Mesendoderm (in vitro differentiated cells): ENCODE results near the gene MRPL51.

Source experiments
- DNase-seq: peaks from one replicate; pipeline ENCODE4 v3.0.0; 2013
- H2AK5ac ChIP-seq: 2 replicates; pipeline ENCODE4 v1.6.1; 2013; ENCODE audit warnings: low read length, inconsistent platforms
- H2BK120ac ChIP-seq: 2 replicates; pipeline ENCODE4 v1.6.1; 2013; ENCODE audit warnings: low read depth, mild to moderate bottlenecking, low read length, moderate library complexity, mixed read lengths
- H2BK15ac ChIP-seq: replicated peaks from 2 replicates; pipeline ENCODE4 v1.6.1; 2013; ENCODE audit warnings: low read depth, mild to moderate bottlenecking, moderate library complexity
- H2BK5ac ChIP-seq: 2 replicates; pipeline ENCODE4 v1.6.1; 2013; ENCODE audit warnings: low read length, inconsistent platforms
- H3K18ac ChIP-seq: 2 replicates; pipeline ENCODE4 v1.6.1; 2013; ENCODE audit warnings: mild to moderate bottlenecking, low read length, mixed read lengths
- H3K23ac ChIP-seq: one replicate; pipeline ENCODE4 v1.6.1; 2013; ENCODE audit warnings: low read length
- H3K27ac ChIP-seq: 2 replicates; pipeline ENCODE4 v1.5.1; 2013; ENCODE audit warnings: low read depth, mild to moderate bottlenecking, inconsistent platforms, low read length, moderate library complexity
- H3K27me3 ChIP-seq: 2 replicates; pipeline ENCODE4 v1.6.1; 2013; ENCODE audit warnings: low read length, control low read depth, mild to moderate bottlenecking, inconsistent platforms; ENCODE audit not compliant: insufficient read depth, poor library complexity
- H3K36me3 ChIP-seq: 2 replicates; pipeline ENCODE4 v1.6.1; 2013; ENCODE audit warnings: low read length, inconsistent platforms; ENCODE audit not compliant: control insufficient read depth, insufficient read depth
- H3K4ac ChIP-seq: one replicate; pipeline ENCODE4 v1.6.1; 2013; ENCODE audit warnings: low read depth, mild to moderate bottlenecking, low read length, moderate library complexity
- H3K4me1 ChIP-seq: 2 replicates; pipeline ENCODE4 v1.6.1; 2013; ENCODE audit warnings: low read depth, low read length, inconsistent platforms; ENCODE audit not compliant: control insufficient read depth
- H3K4me2 ChIP-seq: 2 replicates; pipeline ENCODE4 v1.6.1; 2013; ENCODE audit warnings: low read length
- H3K4me3 ChIP-seq: 2 replicates; pipeline ENCODE4 v1.5.1; 2013; ENCODE audit warnings: mild to moderate bottlenecking, low read length
- H3K56ac ChIP-seq: one replicate; pipeline ENCODE4 v1.6.1; 2013; ENCODE audit warnings: low read length
- H3K79me1 ChIP-seq: 2 replicates; pipeline ENCODE4 v1.6.1; 2013; ENCODE audit warnings: low read length, inconsistent platforms
- H3K79me2 ChIP-seq: 2 replicates; pipeline ENCODE4 v1.6.1; 2013; ENCODE audit warnings: mild to moderate bottlenecking, low read length; ENCODE audit not compliant: control insufficient read depth, insufficient read depth
- H3K9ac ChIP-seq: 2 replicates; pipeline ENCODE4 v1.6.1; 2013; ENCODE audit warnings: low read length, inconsistent platforms
- H4K5ac ChIP-seq: one replicate; pipeline ENCODE4 v1.6.1; 2013; ENCODE audit warnings: low read length
- H4K8ac ChIP-seq: one replicate; pipeline ENCODE4 v1.6.1; 2013; ENCODE audit warnings: low read depth, mild to moderate bottlenecking, control low read depth, low read length, moderate library complexity
- WGBS: extraction: QIAGEN DNeasy Blood & Tissue Kit; methylation state at CpG from one replicate; pipeline ENCODE4 v1.1.7; 2013; ENCODE audit warnings: low lambda C conversion rate, missing lambda C conversion rate; ENCODE audit not compliant: insufficient coverage; ENCODE audit errors: extremely low coverage; 5-methylcytosine and 5-hydroxymethylcytosine counted together

Gene MRPL51

DNA sequence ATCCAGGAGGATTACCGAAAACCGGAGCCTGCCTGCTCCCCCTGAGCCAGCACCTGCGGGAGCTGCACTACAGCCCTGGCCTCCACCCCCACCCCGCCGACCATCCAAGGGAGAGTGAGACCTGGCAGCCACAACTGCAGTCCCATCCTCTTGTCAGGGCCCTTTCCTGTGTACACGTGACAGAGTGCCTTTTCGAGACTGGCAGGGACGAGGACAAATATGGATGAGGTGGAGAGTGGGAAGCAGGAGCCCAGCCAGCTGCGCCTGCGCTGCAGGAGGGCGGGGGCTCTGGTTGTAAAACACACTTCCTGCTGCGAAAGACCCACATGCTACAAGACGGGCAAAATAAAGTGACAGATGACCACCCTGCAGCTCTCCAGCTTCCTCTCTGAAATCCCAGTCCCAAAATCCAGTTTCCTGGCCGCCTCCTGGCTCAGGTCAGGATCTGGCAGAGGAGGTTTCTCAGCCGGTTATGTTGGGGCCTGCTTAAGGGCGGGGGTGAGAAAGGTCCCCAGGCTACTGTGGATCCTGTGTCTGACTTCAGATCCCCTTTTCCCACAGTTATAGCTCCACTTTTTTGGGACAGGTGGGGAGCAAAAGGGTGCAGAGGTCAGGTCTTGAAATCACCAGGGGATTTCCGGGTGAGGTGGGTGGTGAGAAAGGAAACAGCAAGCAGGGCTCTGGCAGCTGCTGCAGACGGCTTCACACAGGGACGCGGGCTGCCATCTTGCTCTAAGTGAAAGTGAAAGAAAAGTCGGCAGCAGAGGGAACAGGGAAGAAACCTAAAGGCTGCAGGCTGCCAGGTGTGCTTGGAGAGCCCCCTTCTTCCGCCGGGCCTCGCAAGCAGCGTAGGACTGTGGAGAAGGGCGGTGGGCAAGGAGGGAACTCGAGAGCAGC is 41.5 kb downstream of the MRPL51 start, which contains the start of gene TAPBPL:
TSS of gene TAPBPL (plus strand) at position 695 of the 897 bp plus-strand sequence. CDS start 207 bp downstream, outside the sequence.
- H3K23ac ChIP-seq = peak within 1 kb of the TSS; percentile 80

GRCh38 chr12:6450869-6451347 is 42.2 kb downstream of the MRPL51 start:
- Histone ChIP-seq H2BK15ac (no peak overlapping the region), H4K5ac (no peak overlapping the region), H3K79me2 (no peaks in the 10 kb centered on the region), H3K4me3 (no peak overlapping the region), H4K8ac (no peak overlapping the region), H3K18ac (peak overlapping the region; percentile 34), H3K56ac (peak overlapping the region; percentile 83), H3K23ac (peak overlapping the region; percentile 80), H2BK120ac (no peak overlapping the region), H3K4ac (no peak overlapping the region), H3K27me3 (no peaks in the 10 kb centered on the region), H2BK5ac (peak overlapping the region; percentile 64), H3K9ac (peak overlapping the region; percentile 44), H3K36me3 (no peaks in the 10 kb centered on the region), H3K79me1 (no peaks in the 10 kb centered on the region), H3K4me2 (peak overlapping the region; percentile 30), H2AK5ac (peak overlapping the region; percentile 43), H3K27ac (peak overlapping the region; percentile 68), H3K4me1 (peaks cover 22% of the 10 kb centered on the region)
- no CpG with 5 or more reads among the region's 11 CpGs for WGBS
- DNase-seq = no peak

More for the DNA sequence above, 41.5 kb downstream of the MRPL51 start, which contains the start of gene TAPBPL:
- Histone ChIP-seq H3K27ac (peak within 1 kb of the TSS; percentile 68), H3K79me1 (no peaks in the 10 kb centered on the region), H2BK5ac (peak within 1 kb of the TSS; percentile 64), H3K4me2 (peak within 1 kb of the TSS; percentile 30), H2BK120ac (no peak within 1 kb of the TSS), H3K79me2 (no peaks in the 10 kb centered on the region), H4K8ac (peak within 1 kb of the TSS; percentile 89), H3K36me3 (no peaks in the 10 kb centered on the region), H3K27me3 (no peaks in the 10 kb centered on the region), H2AK5ac (peak within 1 kb of the TSS; percentile 43), H3K4ac (peak within 1 kb of the TSS; percentile 21), H2BK15ac (no peak within 1 kb of the TSS), H3K4me3 (no peak within 1 kb of the TSS), H3K56ac (peak within 1 kb of the TSS; percentile 83), H4K5ac (no peak within 1 kb of the TSS), H3K18ac (peak within 1 kb of the TSS; percentile 34), H3K9ac (peak within 1 kb of the TSS; percentile 44), H3K4me1 (peaks cover 22% of the 10 kb centered on the region)
- peak; percentile 74 for DNase-seq
- no CpG with 5 or more reads among the region's 27 CpGs for whole genome bisulfite sequencing

DNA sequence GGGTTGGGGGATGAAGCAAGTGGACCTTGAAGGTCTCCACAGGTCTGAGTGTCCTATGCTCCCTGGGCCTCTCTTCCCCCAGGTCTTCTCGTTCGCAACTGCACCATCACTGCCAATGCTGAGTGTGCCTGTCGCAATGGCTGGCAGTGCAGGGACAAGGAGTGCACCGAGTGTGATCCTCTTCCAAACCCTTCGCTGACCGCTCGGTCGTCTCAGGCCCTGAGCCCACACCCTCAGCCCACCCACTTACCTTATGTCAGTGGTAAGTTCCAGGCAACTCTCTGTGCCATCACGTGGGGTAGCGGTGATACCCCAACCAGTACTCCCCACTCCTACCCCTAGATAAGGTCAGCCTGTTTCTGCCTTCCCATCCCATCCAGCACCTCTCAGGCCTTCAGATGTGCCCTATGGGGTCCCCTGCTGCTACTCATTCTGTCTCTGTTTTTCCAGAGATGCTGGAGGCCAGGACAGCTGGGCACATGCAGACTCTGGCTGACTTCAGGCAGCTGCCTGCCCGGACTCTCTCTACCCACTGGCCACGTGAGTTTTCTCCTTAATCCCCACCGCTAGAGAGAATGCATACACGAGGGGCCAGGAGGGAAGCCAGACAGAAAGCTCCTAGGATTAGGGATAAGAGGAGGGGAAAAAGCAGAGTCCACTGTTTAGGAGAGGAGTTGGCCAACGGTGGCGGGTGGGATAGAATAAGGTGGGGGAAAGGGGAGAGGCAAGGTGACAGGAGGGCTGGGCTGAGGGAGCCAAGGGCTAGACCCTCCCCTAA is 42.8 kb downstream of the MRPL51 start:
- no peak overlapping the region for H2BK120ac ChIP-seq
- H4K8ac ChIP-seq = no peak overlapping the region
- no peak overlapping the region for H3K23ac ChIP-seq
- H2BK15ac ChIP-seq = no peak overlapping the region
- no CpG with 5 or more reads among the region's 16 CpGs for WGBS
- no peak overlapping the region for H2BK5ac ChIP-seq
- no peaks in the 10 kb centered on the region for H3K79me2 ChIP-seq
- peaks cover 22% of the 10 kb centered on the region for H3K4me1 ChIP-seq
- no peak overlapping the region for H4K5ac ChIP-seq
- H3K4me3 ChIP-seq = no peak overlapping the region
- H3K18ac ChIP-seq = no peak overlapping the region
- H3K27ac ChIP-seq = peak overlapping the region; percentile 68
- peak overlapping the region; percentile 83 for H3K56ac ChIP-seq
- no peaks in the 10 kb centered on the region for H3K36me3 ChIP-seq
- DNase-seq = no peak
- H3K9ac ChIP-seq = peak overlapping the region; percentile 24
- H3K27me3 ChIP-seq = no peaks in the 10 kb centered on the region
- H3K4me2 ChIP-seq = no peak overlapping the region
- H3K79me1 ChIP-seq = no peaks in the 10 kb centered on the region
- H2AK5ac ChIP-seq = peak overlapping the region; percentile 43
- H3K4ac ChIP-seq = no peak overlapping the region

GRCh38 chr12:6444704-6445688 is 48.1 kb downstream of the MRPL51 start, which contains the start of gene CD27:
CD27 (plus strand) TSS chr12:6444955; CDS start chr12:6445096, 141 bp downstream.
- Histone ChIP-seq H3K27me3 (no peaks in the 10 kb centered on the region), H3K36me3 (no peaks in the 10 kb centered on the region), H3K79me1 (no peaks in the 10 kb centered on the region), H3K27ac (no peak within 1 kb of the TSS), H3K4me1 (peaks cover under 1% of the 10 kb centered on the region), H2AK5ac (no peak within 1 kb of the TSS), H3K4me3 (no peak within 1 kb of the TSS), H3K18ac (no peak within 1 kb of the TSS), H3K56ac (no peak within 1 kb of the TSS), H3K4me2 (no peak within 1 kb of the TSS), H4K8ac (no peak within 1 kb of the TSS), H4K5ac (no peak within 1 kb of the TSS), H2BK5ac (no peak within 1 kb of the TSS), H2BK15ac (no peak within 1 kb of the TSS), H3K23ac (no peak within 1 kb of the TSS), H2BK120ac (no peak within 1 kb of the TSS), H3K79me2 (no peaks in the 10 kb centered on the region), H3K4ac (no peak within 1 kb of the TSS), H3K9ac (no peak within 1 kb of the TSS)
- DNase-seq = no peak
- no CpG with 5 or more reads among the region's 16 CpGs for WGBS

GRCh38 chr12:6444031-6444430 is 49.0 kb downstream of the MRPL51 start:
- Histone ChIP-seq H2BK15ac (no peak overlapping the region), H3K23ac (no peak overlapping the region), H3K36me3 (no peaks in the 10 kb centered on the region), H3K79me1 (no peaks in the 10 kb centered on the region), H2AK5ac (no peak overlapping the region), H4K5ac (no peak overlapping the region), H3K18ac (no peak overlapping the region), H2BK120ac (no peak overlapping the region), H4K8ac (no peak overlapping the region), H3K4me1 (no peaks in the 10 kb centered on the region), H3K4ac (no peak overlapping the region), H2BK5ac (no peak overlapping the region), H3K27me3 (no peaks in the 10 kb centered on the region), H3K27ac (no peak overlapping the region), H3K4me2 (no peak overlapping the region), H3K9ac (no peak overlapping the region), H3K4me3 (no peak overlapping the region), H3K79me2 (no peaks in the 10 kb centered on the region), H3K56ac (no peak overlapping the region)
- WGBS = no CpG with 5 or more reads among the region's 4 CpGs
- no peak for DNase-seq
